ENCODE data around the gene SNX25.

DNA sequence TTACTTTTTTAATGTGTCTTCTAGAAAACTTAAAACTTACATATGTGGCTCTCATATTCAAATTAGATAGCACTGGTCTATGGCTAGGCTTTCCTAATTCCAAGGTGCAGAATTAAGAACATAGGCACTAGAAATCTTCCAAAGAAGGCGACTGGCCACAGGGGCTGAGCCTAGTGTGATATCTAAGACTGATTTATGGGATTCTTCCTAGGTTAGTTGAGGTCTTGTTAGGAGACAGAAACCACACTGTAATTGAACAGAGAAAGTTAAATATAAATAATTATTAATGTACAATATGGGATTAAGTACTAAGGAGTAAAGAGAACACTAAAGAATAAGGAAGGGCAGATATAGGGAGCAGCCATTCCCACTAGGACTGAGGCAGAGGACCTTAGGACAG is 48.3 kb downstream of the SNX25 start:
- TF ChIP-seq, protein P1, sequence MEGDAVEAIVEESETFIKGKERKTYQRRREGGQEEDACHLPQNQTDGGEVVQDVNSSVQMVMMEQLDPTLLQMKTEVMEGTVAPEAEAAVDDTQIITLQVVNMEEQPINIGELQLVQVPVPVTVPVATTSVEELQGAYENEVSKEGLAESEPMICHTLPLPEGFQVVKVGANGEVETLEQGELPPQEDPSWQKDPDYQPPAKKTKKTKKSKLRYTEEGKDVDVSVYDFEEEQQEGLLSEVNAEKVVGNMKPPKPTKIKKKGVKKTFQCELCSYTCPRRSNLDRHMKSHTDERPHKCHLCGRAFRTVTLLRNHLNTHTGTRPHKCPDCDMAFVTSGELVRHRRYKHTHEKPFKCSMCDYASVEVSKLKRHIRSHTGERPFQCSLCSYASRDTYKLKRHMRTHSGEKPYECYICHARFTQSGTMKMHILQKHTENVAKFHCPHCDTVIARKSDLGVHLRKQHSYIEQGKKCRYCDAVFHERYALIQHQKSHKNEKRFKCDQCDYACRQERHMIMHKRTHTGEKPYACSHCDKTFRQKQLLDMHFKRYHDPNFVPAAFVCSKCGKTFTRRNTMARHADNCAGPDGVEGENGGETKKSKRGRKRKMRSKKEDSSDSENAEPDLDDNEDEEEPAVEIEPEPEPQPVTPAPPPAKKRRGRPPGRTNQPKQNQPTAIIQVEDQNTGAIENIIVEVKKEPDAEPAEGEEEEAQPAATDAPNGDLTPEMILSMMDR (IDR thresholded peaks at IDR 0.05) = no peak
- no peak for TF ChIP-seq POLR2A (IDR thresholded peaks at IDR 0.05)
